ENCODE data around the gene SNAP25. TPM values are rescaled to one million over a fixed set of nuclear protein-coding genes. Genes with fewer than 3 reads are reported as not detected.

The SNAP25 gene
- total and polyA plus RNA-seq, 8 donors: 1.5 to 11.7 (median 6.8) TPM

GRCh38 chr20:10194166-10194565, 24.5 kb upstream of the SNAP25 start:
- H3K27ac ChIP-seq: no peak overlapping the region
- no peaks in the 10 kb centered on the region for H3K4me1 ChIP-seq
- no peaks in the 10 kb centered on the region for H3K9me3 ChIP-seq
- intact Hi-C loops (cut with DNase I): no loop called here
- H3K36me3 ChIP-seq: no peaks in the 10 kb centered on the region
- no peak overlapping the region for H3K4me3 ChIP-seq
- TF ChIP-seq CTCF (IDR thresholded peaks at IDR 0.05): no peak
- no peaks in the 10 kb centered on the region for H3K27me3 ChIP-seq
- ATAC-seq: no peak
- DNase-seq: no peak

GRCh38 chr20:10200330-10200729, 18.3 kb upstream of the SNAP25 start:
- ATAC-seq: no peak
- intact Hi-C loops (cut with DNase I): no loop called here
- TF ChIP-seq CTCF (IDR thresholded peaks at IDR 0.05): no peak

GRCh38 chr20:10201321-10201870, 17.2 kb upstream of the SNAP25 start:
- no peaks in the 10 kb centered on the region for H3K27me3 ChIP-seq
- ATAC-seq (no peak), DNase-seq (no peak)
- H3K9me3 ChIP-seq: no peaks in the 10 kb centered on the region
- H3K27ac ChIP-seq: no peak overlapping the region
- no peaks in the 10 kb centered on the region for H3K4me1 ChIP-seq
- H3K4me3 ChIP-seq: no peak overlapping the region
- TF ChIP-seq CTCF (IDR thresholded peaks at IDR 0.05): no peak
- intact Hi-C loops (cut with DNase I): no loop called here
- H3K36me3 ChIP-seq: no peaks in the 10 kb centered on the region

More at GRCh38 chr20:10200330-10200729, 18.3 kb upstream of the SNAP25 start:
- Histone ChIP-seq H3K36me3 (no peaks in the 10 kb centered on the region), H3K27ac (no peak overlapping the region), H3K4me1 (no peaks in the 10 kb centered on the region), H3K27me3 (no peaks in the 10 kb centered on the region), H3K4me3 (no peak overlapping the region), H3K9me3 (no peaks in the 10 kb centered on the region)
- no peak for DNase-seq

DNA sequence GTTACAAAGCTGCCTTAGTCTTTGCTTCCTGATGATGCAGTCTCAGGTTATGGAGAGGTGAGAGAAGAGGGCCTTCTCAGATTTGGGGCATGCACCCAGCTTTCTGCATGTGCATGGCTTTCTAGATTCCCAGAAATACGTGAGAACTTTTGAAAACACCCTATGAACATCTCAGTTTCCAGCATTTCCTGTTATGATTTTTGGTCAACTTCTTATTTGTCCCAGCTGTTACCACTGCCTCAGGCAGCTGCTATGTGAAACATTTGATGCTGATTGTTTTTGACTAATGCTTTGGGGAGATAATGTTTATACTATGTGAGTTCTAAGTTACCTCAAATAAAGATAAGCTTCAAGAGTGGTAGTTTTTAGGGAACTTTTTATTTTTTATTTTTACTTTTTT, 9.5 kb upstream of the SNAP25 start:
- H3K9me3 ChIP-seq: no peaks in the 10 kb centered on the region
- intact Hi-C loops (cut with DNase I): no loop called here

GRCh38 chr20:10213526-10213925, 5.1 kb upstream of the SNAP25 start:
- no peak for TF ChIP-seq CTCF (IDR thresholded peaks at IDR 0.05)
- no peak for DNase-seq
- Histone ChIP-seq H3K36me3 (no peaks in the 10 kb centered on the region), H3K4me3 (no peak overlapping the region), H3K27me3 (peaks cover 7 to 50% of the 10 kb centered on the region in 2 donors), H3K4me1 (peaks cover 0 to 6% of the 10 kb centered on the region in 2 donors), H3K9me3 (no peaks in the 10 kb centered on the region), H3K27ac (no peak overlapping the region)
- intact Hi-C loops (cut with DNase I): no loop called here
- ATAC-seq: no peak

More for the DNA sequence above, 9.5 kb upstream of the SNAP25 start:
- H3K4me3 ChIP-seq: no peak overlapping the region
- DNase-seq (no peak), ATAC-seq (no peak)
- no peaks in the 10 kb centered on the region for H3K4me1 ChIP-seq
- H3K27me3 ChIP-seq: peaks cover 0 to 7% of the 10 kb centered on the region in 2 donors
- H3K36me3 ChIP-seq: no peaks in the 10 kb centered on the region
- TF ChIP-seq CTCF (IDR thresholded peaks at IDR 0.05): no peak
- no peak overlapping the region for H3K27ac ChIP-seq
